Endothelial cell of umbilical vein (primary cell): Measurements from ENCODE around the gene CEP128. TPM values are rescaled to one million over a fixed set of nuclear protein-coding genes. Genes with fewer than 3 reads are reported as not detected.

Experiments
- BruUV-seq: library from RNA; stranded (reverse); fragments of 400-500 nt; replicated peaks from 2 replicates; lab custom pipeline; 2021; lab: Mats Ljungman, UMichigan
- CTCF ChIA-PET: fragments of 300-600, 350-600 bp; sonication (Branson Sonifier 250); formaldehyde crosslinking; loops from one replicate; lab custom pipeline; 2021; ENCODE audit warnings: antibody characterized with exemption, inconsistent platforms; lab: Charles Lee
- POLR2A ChIA-PET: fragments of 300-600, 350-600 bp; sonication (Branson Sonifier 250); formaldehyde crosslinking; loops from one replicate; lab custom pipeline; 2021; ENCODE audit warnings: antibody characterized with exemption, inconsistent platforms; lab: Charles Lee
- DNase-seq: peaks from one replicate; pipeline ENCODE4 v3.0.0-alpha.2; 2011; ENCODE audit warnings: low read depth, low spot score
- FAIRE-seq: peaks from 2 replicates; lab custom pipeline; 2011; peaks lifted over from hg19 to GRCh38; lab: Jason Lieb, UNC
- H2AFZ ChIP-seq: 2 replicates; pipeline ENCODE4 v1.6.0; 2012; ENCODE audit warnings: low read depth, low read length, control low read depth, inconsistent platforms
- H3K27ac ChIP-seq: 2 replicates; pipeline ENCODE4 v1.5.1; 2011; ENCODE audit warnings: low read depth, mild to moderate bottlenecking, control low read depth, low read length, moderate library complexity; ENCODE audit not compliant: insufficient read depth
- H3K27me3 ChIP-seq, 2 experiments: 2 replicates each; pipeline versions ENCODE4 v1.6.0 to v1.6.1; 2011; ENCODE audit warnings: low read length in 2 of 2, mixed read lengths in 1 of 2; ENCODE audit not compliant: control insufficient read depth in 2 of 2, insufficient read depth in 2 of 2
- H3K36me3 ChIP-seq, 2 experiments: 2 replicates in 1 of 2; 3 replicates in 1 of 2; pipeline ENCODE4 v1.5.1; 2011; ENCODE audit warnings: low read length in 2 of 2, mild to moderate bottlenecking in 1 of 2, moderate library complexity in 1 of 2; ENCODE audit not compliant: control insufficient read depth in 2 of 2, insufficient read depth in 2 of 2; ENCODE audit errors: extremely low read depth in 1 of 2
- H3K4me1 ChIP-seq: 3 replicates; pipeline ENCODE4 v1.5.1; 2011; ENCODE audit warnings: mild to moderate bottlenecking, low read length; ENCODE audit not compliant: control insufficient read depth, insufficient read depth; ENCODE audit errors: extremely low read depth
- H3K4me2 ChIP-seq: 2 replicates; pipeline ENCODE4 v1.6.1; 2011; ENCODE audit warnings: low read length, control low read depth, mixed read lengths; ENCODE audit not compliant: insufficient read depth
- H3K4me3 ChIP-seq, 3 experiments: fragments of 200-600 bp in 1 of 3; sonication (generic), shearing (Covaris generic) in 1 of 3; replicated peaks in 1 of 3; 2 replicates each; pipeline ENCODE4 v1.5.1; 2011 to 2016; ENCODE audit warnings: control low read depth in 3 of 3, low read length in 3 of 3, mild to moderate bottlenecking in 2 of 3, inconsistent platforms in 1 of 3, low read depth in 1 of 3, moderate library complexity in 1 of 3; ENCODE audit not compliant: insufficient read depth in 1 of 3
- H3K79me2 ChIP-seq: 2 replicates; pipeline ENCODE4 v1.6.0; 2012; ENCODE audit warnings: low read length, inconsistent platforms; ENCODE audit not compliant: control insufficient read depth, insufficient read depth
- H3K9ac ChIP-seq: replicated peaks from 2 replicates; pipeline ENCODE3; 2011; ENCODE audit warnings: low read length, control low read depth; ENCODE audit not compliant: insufficient read depth; ENCODE audit errors: extremely low read depth
- H3K9me1 ChIP-seq: replicated peaks from 3 replicates; pipeline ENCODE4 v1.6.0; 2011; ENCODE audit warnings: mild to moderate bottlenecking, low read length; ENCODE audit not compliant: control insufficient read depth, insufficient read depth; ENCODE audit errors: extremely low read depth
- H3K9me3 ChIP-seq: replicated peaks from 2 replicates; pipeline ENCODE4 v1.5.1; 2012; ENCODE audit warnings: low read length, inconsistent platforms; ENCODE audit not compliant: control insufficient read depth, insufficient read depth
- H4K20me1 ChIP-seq: replicated peaks from 2 replicates; pipeline ENCODE3; 2011; ENCODE audit warnings: mild to moderate bottlenecking, low read length; ENCODE audit not compliant: control insufficient read depth, insufficient read depth; ENCODE audit errors: extremely low read depth
- EZH2 ChIP-seq: IDR thresholded peaks from 2 replicates; pipeline ENCODE4 v1.6.1; 2012; ENCODE audit warnings: borderline replicate concordance, low read depth, mild to moderate bottlenecking, moderate library complexity, low read length, inconsistent platforms; ENCODE audit not compliant: severe bottlenecking
- FOS ChIP-seq: IDR thresholded peaks from 2 replicates; pipeline ENCODE4 v1.6.1; 2011; ENCODE audit warnings: mild to moderate bottlenecking, low read length, moderate library complexity, borderline replicate concordance; ENCODE audit not compliant: insufficient read depth
- GATA2 ChIP-seq: IDR thresholded peaks from 2 replicates; pipeline ENCODE4 v1.7.0; 2011; ENCODE audit warnings: low read depth, mild to moderate bottlenecking, moderate library complexity, mixed read lengths, low read length; ENCODE audit not compliant: insufficient read length, insufficient read depth
- JUN ChIP-seq: IDR thresholded peaks from 2 replicates; pipeline ENCODE4 v1.6.1; 2011; ENCODE audit warnings: borderline replicate concordance, low read depth; ENCODE audit not compliant: insufficient read length, insufficient read depth
- MAX ChIP-seq: IDR thresholded peaks from 2 replicates; pipeline ENCODE4 v1.6.1; 2011; ENCODE audit not compliant: insufficient read depth, insufficient read length
- MYC ChIP-seq: IDR thresholded peaks from one replicate; pipeline ENCODE4 v1.6.1; 2011; ENCODE audit warnings: mild to moderate bottlenecking, low read depth, low read length
- POLR2A ChIP-seq: IDR thresholded peaks from 2 replicates; pipeline ENCODE4 v1.6.1; 2012; ENCODE audit warnings: low read depth, mild to moderate bottlenecking, control low read depth, low read length
- POLR2AphosphoS5 ChIP-seq: IDR thresholded peaks from 2 replicates; pipeline ENCODE4 v1.6.1; 2012; ENCODE audit warnings: low read depth, mild to moderate bottlenecking, control low read depth, low read length, moderate library complexity; ENCODE audit not compliant: insufficient read depth
- dilution Hi-C: fragments of 300-500 bp; cut with MboI; formaldehyde crosslinking; loops from one replicate; pipeline ENCODE4 v1.15.0; 2019; ENCODE audit warnings: low sequenced_read_pairs; ENCODE audit not compliant: extremely low pct_ligation_motif_present
- intact Hi-C: fragments of 100-400 bp; cut with micrococcal nuclease; formaldehyde crosslinking; loops from one replicate; pipeline ENCODE4 v1.10.0; 2022
- polyA plus RNA-seq, 4 experiments: library from polyadenylated mRNA; depleted of rRNA in 3 of 4; stranded (reverse) in 3 of 4; unstranded in 1 of 4; fragments of >200 nt; gene quantifications; 2 replicates each; pipeline versions ENCODE4 v1.2.1 to v1.2.3, GENCODE V29; 2011 to 2012; ENCODE audit warnings: missing spikeins in 1 of 4
- total RNA-seq: library from RNA; stranded (reverse); gene quantifications from 2 replicates; pipeline ENCODE4 v1.2.3, GENCODE V29; 2021
- TF ChIP-seq, protein P1 (sequence below), 2 donors: IDR thresholded peaks; 1 replicate in 1 of 2; 2 replicates in 1 of 2; pipeline ENCODE4 v1.5.1; 2011; ENCODE audit warnings: low read length in 2 of 2, mild to moderate bottlenecking in 2 of 2, moderate library complexity in 2 of 2, control low read depth in 1 of 2, inconsistent platforms in 1 of 2, low read depth in 1 of 2; ENCODE audit not compliant: insufficient read depth in 1 of 2; ENCODE audit errors: extremely low read depth in 1 of 2

Gene CEP128
- total and polyA plus RNA-seq, 2 donors (not counting 3 experiments of a cell fraction or from before 2014, with no cell fraction given), result 0.91 to 23.7 TPM

DNA sequence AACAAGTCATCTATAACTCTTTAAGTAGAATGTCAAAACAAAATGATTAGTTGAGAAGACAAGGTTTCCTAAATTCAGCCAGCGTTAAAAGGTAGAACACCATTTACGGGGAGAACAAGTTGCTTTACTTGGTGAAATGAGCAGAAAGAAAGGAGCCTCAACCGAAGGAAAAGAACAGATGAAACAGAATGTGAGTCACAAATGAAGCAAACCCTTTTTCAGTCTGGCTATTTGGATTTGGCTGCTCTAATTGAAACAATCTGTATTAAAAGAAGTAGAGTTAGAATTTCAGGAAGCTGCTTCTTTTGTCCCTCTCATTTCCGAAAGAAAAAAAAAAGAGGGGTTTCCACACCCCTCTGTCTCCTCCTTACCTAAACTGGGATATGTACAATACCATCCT lies 34.6 kb downstream of the CEP128 start:
- Histone ChIP-seq H3K4me2 (no peak overlapping the region), H4K20me1 (no peaks in the 10 kb centered on the region), H3K9me1 (no peaks in the 10 kb centered on the region), H2AFZ (no peak overlapping the region), H3K9me3 (no peaks in the 10 kb centered on the region), H3K4me3 (no peak overlapping the region), H3K4me1 (no peaks in the 10 kb centered on the region), H3K36me3 (no peaks in the 10 kb centered on the region), H3K9ac (no peak overlapping the region), H3K27me3 (no peaks in the 10 kb centered on the region), H3K27ac (no peak overlapping the region), H3K79me2 (no peaks in the 10 kb centered on the region)
- intact Hi-C loops, result no loop called here
- TF ChIP-seq JUN, result no peak
- TF ChIP-seq POLR2AphosphoS5, result no peak
- TF ChIP-seq, protein P1, sequence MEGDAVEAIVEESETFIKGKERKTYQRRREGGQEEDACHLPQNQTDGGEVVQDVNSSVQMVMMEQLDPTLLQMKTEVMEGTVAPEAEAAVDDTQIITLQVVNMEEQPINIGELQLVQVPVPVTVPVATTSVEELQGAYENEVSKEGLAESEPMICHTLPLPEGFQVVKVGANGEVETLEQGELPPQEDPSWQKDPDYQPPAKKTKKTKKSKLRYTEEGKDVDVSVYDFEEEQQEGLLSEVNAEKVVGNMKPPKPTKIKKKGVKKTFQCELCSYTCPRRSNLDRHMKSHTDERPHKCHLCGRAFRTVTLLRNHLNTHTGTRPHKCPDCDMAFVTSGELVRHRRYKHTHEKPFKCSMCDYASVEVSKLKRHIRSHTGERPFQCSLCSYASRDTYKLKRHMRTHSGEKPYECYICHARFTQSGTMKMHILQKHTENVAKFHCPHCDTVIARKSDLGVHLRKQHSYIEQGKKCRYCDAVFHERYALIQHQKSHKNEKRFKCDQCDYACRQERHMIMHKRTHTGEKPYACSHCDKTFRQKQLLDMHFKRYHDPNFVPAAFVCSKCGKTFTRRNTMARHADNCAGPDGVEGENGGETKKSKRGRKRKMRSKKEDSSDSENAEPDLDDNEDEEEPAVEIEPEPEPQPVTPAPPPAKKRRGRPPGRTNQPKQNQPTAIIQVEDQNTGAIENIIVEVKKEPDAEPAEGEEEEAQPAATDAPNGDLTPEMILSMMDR (IDR thresholded peaks at IDR 0.05; ENCODE audit: extremely low read depth in 1 of 2, insufficient read depth in 1 of 2, low read depth in 1 of 2, low read length in 2 of 2), result no peak
- no peak for TF ChIP-seq POLR2A
- TF ChIP-seq EZH2, result no peak
- no peak for TF ChIP-seq MAX
- TF ChIP-seq MYC, result no peak
- TF ChIP-seq GATA2, result no peak
- no peak for TF ChIP-seq FOS
- dilution Hi-C loops, result no loop called here
- BruUV-seq, result no TSS peak
- ChIA-PET POLR2A (no interaction called here), CTCF (interaction anchor here (0.7 kb wide), 1 partner anchor 1897 kb away, joined by 3 read pairs; no protein-coding TSS in a partner anchor)
- no peak for FAIRE-seq
- DNase-seq, result no peak
